ENCODE measurements around the gene MS4A4E.
"Not testable (repeated sequence)": the region's sequence is repeated elsewhere in the genome, so short reads cannot be mapped to it uniquely, and the experiment has no call there.

The MS4A4E gene

GRCh38 chr11:60288531-60288930 is 45.6 kb upstream of the MS4A4E start:
- ChIA-PET CTCF (interaction anchor here (0.5 to 1.1 kb wide), 2 partner anchors 75 to 470 kb away, joined by 3 read pairs; no protein-coding TSS in a partner anchor), POLR2A (no interaction called here)
- H3K9me3 ChIP-seq (ENCODE audit: control insufficient read depth, insufficient read depth, low read depth, low read length): no peaks in the 10 kb centered on the region
- H3K27ac ChIP-seq (ENCODE audit: extremely low read depth, low read depth, low read length): no peak overlapping the region
- no peaks in the 10 kb centered on the region for H3K36me3 ChIP-seq (ENCODE audit: control insufficient read depth in 2 of 2, insufficient read depth in 1 of 2, low read length in 2 of 2)
- H3K4me3 ChIP-seq (ENCODE audit: low read depth, low read length): no peak overlapping the region
- TF ChIP-seq ZNF416 (tag by site-specific recombination; IDR thresholded peaks at IDR 0.05): no peak
- no peak for TF ChIP-seq ZNF223 (tag by site-specific recombination; IDR thresholded peaks at IDR 0.05)
- no peak for TF ChIP-seq ZBTB8A (tag by site-specific recombination; IDR thresholded peaks at IDR 0.05)
- no peak for TF ChIP-seq KLF7 (tag by site-specific recombination; IDR thresholded peaks at IDR 0.05; ENCODE audit: borderline replicate concordance)
- TF ChIP-seq ZNF16 (tag by site-specific recombination; IDR thresholded peaks at IDR 0.05; ENCODE audit: low read depth): no peak
- no peak for TF ChIP-seq HOXA7 (CRISPR knock-in tag; IDR thresholded peaks at IDR 0.05; ENCODE audit: borderline replicate concordance)
- no peak for TF ChIP-seq ZNF155 (tag by site-specific recombination; IDR thresholded peaks at IDR 0.05)
- no peak for TF ChIP-seq HOXC10 (CRISPR knock-in tag; IDR thresholded peaks at IDR 0.05)
- TF ChIP-seq ZNF112 (tag by site-specific recombination; IDR thresholded peaks at IDR 0.05): no peak
- TF ChIP-seq ZNF530 (tag by site-specific recombination; IDR thresholded peaks at IDR 0.05; ENCODE audit: low read depth): no peak
- no peak for TF ChIP-seq ZNF202 (tag by site-specific recombination; IDR thresholded peaks at IDR 0.05; ENCODE audit: borderline replicate concordance)
- no peak for TF ChIP-seq ZNF19 (tag by site-specific recombination; IDR thresholded peaks at IDR 0.05; ENCODE audit: low read depth)
- TF ChIP-seq RBAK (tag by site-specific recombination; IDR thresholded peaks at IDR 0.05): no peak
- TF ChIP-seq ZFP69B (tag by site-specific recombination; IDR thresholded peaks at IDR 0.05): no peak
- TF ChIP-seq ZNF214 (tag by site-specific recombination; IDR thresholded peaks at IDR 0.05; ENCODE audit: borderline replicate concordance): no peak
- TF ChIP-seq ZNF513 (tag by site-specific recombination; IDR thresholded peaks at IDR 0.05): no peak
- no peak for TF ChIP-seq HIC1 (tag by site-specific recombination; IDR thresholded peaks at IDR 0.05)
- no peaks in the 10 kb centered on the region for H3K4me1 ChIP-seq (ENCODE audit: control insufficient read depth, insufficient read depth, low read length)

- POLR2A ChIA-PET; H3K4me3 ChIP-seq (ENCODE audit: low read depth, low read length); H3K27ac ChIP-seq (ENCODE audit: extremely low read depth, low read depth, low read length); H3K9me3 ChIP-seq (ENCODE audit: control insufficient read depth, insufficient read depth, low read depth, low read length); H3K4me1 ChIP-seq (ENCODE audit: control insufficient read depth, insufficient read depth, low read length); H3K36me3 ChIP-seq (ENCODE audit: control insufficient read depth in 2 of 2, insufficient read depth in 1 of 2, low read length in 2 of 2): not testable (repeated sequence)
- CTCF ChIA-PET: interaction anchor here (0.6 to 0.7 kb wide), 2 partner anchors 20 to 1227 kb away, joined by 3 read pairs; no protein-coding TSS in a partner anchor
These were observed 42.6 kb upstream of the MS4A4E start for GRCh38 chr11:60285411-60286126.

GRCh38 chr11:60282286-60282685 is 39.3 kb upstream of the MS4A4E start:
- Histone ChIP-seq H3K9me3 (ENCODE audit: control insufficient read depth, insufficient read depth, low read depth, low read length) (no peaks in the 10 kb centered on the region), H3K4me1 (ENCODE audit: control insufficient read depth, insufficient read depth, low read length) (no peaks in the 10 kb centered on the region), H3K27ac (ENCODE audit: extremely low read depth, low read depth, low read length) (no peak overlapping the region), H3K36me3 (ENCODE audit: control insufficient read depth in 2 of 2, insufficient read depth in 1 of 2, low read length in 2 of 2) (no peaks in the 10 kb centered on the region), H3K4me3 (ENCODE audit: low read depth, low read length) (no peak overlapping the region)
- no peak for TF ChIP-seq HIC1 (tag by site-specific recombination; IDR thresholded peaks at IDR 0.05)
- ChIA-PET POLR2A (no interaction called here), CTCF (interaction anchor here (0.7 kb wide), 1 partner anchor 51 kb away, joined by 4 read pairs; no protein-coding TSS in a partner anchor)

Measured in HEK293 (cell line).